K562 (cell line): ENCODE results near the gene MROH8. TPM values are rescaled to one million over a fixed set of nuclear protein-coding genes. Genes with fewer than 3 reads are reported as not detected.

Experiments used
- polyA plus RNA-seq, 8 experiments: library from polyadenylated mRNA; depleted of rRNA in 4 of 8; stranded (reverse) in 5 of 8; unstranded in 3 of 8; fragments of >200 nt; fragmentation: Nextera tagmentation in 2 of 8; fragmentation: Illumina TruSeq in 1 of 8; extraction: Ambion mirVana in 2 of 8; extraction: Trizol in 1 of 8; gene quantifications; 2 replicates each; pipeline versions ENCODE4 v1.2.1 to v1.2.3, GENCODE V29; 2011 to 2014; ENCODE audit warnings: inconsistent platforms in 1 of 8, missing spikeins in 1 of 8
- total RNA-seq, 7 experiments: library from RNA; depleted of rRNA in 6 of 7; stranded (reverse); fragments of >200 nt in 6 of 7; fragmentation: Illumina TruSeq in 2 of 7; extraction: Trizol in 2 of 7; gene quantifications; 2 replicates each; pipeline versions ENCODE4 v1.2.1 to v1.2.3, GENCODE V29; 2011 to 2021; ENCODE audit warnings: low replicate concordance in 1 of 7

MROH8 gene
- total and polyA plus RNA-seq, 9 of the 15 experiments (the other 6 are each of a cell fraction or from before 2014, with no cell fraction given): 0.21 to 1.5 (median 0.78) TPM

Other genes starting within 250 kb of the MROH8 start
- 12.6 and 13.9 TPM in 2 replicates for gene SAMHD1, start 227.8 kb downstream of the MROH8 start, total RNA-seq (2014; rRNA removed)
- 19.4 and 20.4 TPM in 2 replicates for gene SAMHD1, start 227.8 kb downstream of the MROH8 start, total RNA-seq (2014; rRNA removed; fragmentation: Illumina TruSeq; extraction: Trizol)
- 14.8 and 17.4 TPM in 2 replicates for gene SAMHD1, start 227.8 kb downstream of the MROH8 start, total RNA-seq (2015; rRNA removed; fragmentation: Illumina TruSeq; extraction: Trizol)
- 14.7 and 18.2 TPM in 2 replicates for gene SAMHD1, start 227.8 kb downstream of the MROH8 start, total RNA-seq (2021)
- gene SAMHD1, start 227.8 kb downstream of the MROH8 start, polyA plus RNA-seq (2011; rRNA removed): 9.8 and 17.6 TPM in 2 replicates
- gene SAMHD1, start 227.8 kb downstream of the MROH8 start, polyA plus RNA-seq (2014; fragmentation: Illumina TruSeq; extraction: Trizol): 16.1 and 18.9 TPM in 2 replicates
- gene SAMHD1, start 227.8 kb downstream of the MROH8 start, polyA plus RNA-seq (2014; fragmentation: Nextera tagmentation; extraction: Ambion mirVana): 10 to 100 TPM in 1 of 2 experiments, 1 to 10 TPM in 1; 6.8 to 14.8 TPM
- gene SAMHD1, start 227.8 kb downstream of the MROH8 start, polyA plus RNA-seq (2014; rRNA removed): 9.2 and 10.0 TPM in 2 replicates
- gene RBL1, start 83.6 kb downstream of the MROH8 start, total RNA-seq (2014; rRNA removed): 14.8 and 69.6 TPM in 2 replicates
- 25.9 and 30.5 TPM in 2 replicates for gene RBL1, start 83.6 kb downstream of the MROH8 start, total RNA-seq (2014; rRNA removed; fragmentation: Illumina TruSeq; extraction: Trizol)
- 19.9 and 21.2 TPM in 2 replicates for gene RBL1, start 83.6 kb downstream of the MROH8 start, total RNA-seq (2015; rRNA removed; fragmentation: Illumina TruSeq; extraction: Trizol)
- 23.0 and 25.6 TPM in 2 replicates for gene RBL1, start 83.6 kb downstream of the MROH8 start, total RNA-seq (2021)
- gene RBL1, start 83.6 kb downstream of the MROH8 start, polyA plus RNA-seq (2011; rRNA removed): 11.1 and 15.6 TPM in 2 replicates
- gene RBL1, start 83.6 kb downstream of the MROH8 start, polyA plus RNA-seq (2014; fragmentation: Illumina TruSeq; extraction: Trizol): 17.5 and 20.5 TPM in 2 replicates
- gene RBL1, start 83.6 kb downstream of the MROH8 start, polyA plus RNA-seq (2014; fragmentation: Nextera tagmentation; extraction: Ambion mirVana): 1 to 10 TPM; 4.0 to 4.3 TPM
- gene RBL1, start 83.6 kb downstream of the MROH8 start, polyA plus RNA-seq (2014; rRNA removed): 9.5 and 11.1 TPM in 2 replicates
- gene RPN2, start 218 bp downstream of the MROH8 start, total RNA-seq (2014; rRNA removed): 168 and 219 TPM in 2 replicates
- gene RPN2, start 218 bp downstream of the MROH8 start, total RNA-seq (2014; rRNA removed; fragmentation: Illumina TruSeq; extraction: Trizol): 255 and 266 TPM in 2 replicates
- gene RPN2, start 218 bp downstream of the MROH8 start, total RNA-seq (2015; rRNA removed; fragmentation: Illumina TruSeq; extraction: Trizol): 334 and 390 TPM in 2 replicates
- 235 and 236 TPM in 2 replicates for gene RPN2, start 218 bp downstream of the MROH8 start, total RNA-seq (2021)
- 421 and 458 TPM in 2 replicates for gene RPN2, start 218 bp downstream of the MROH8 start, polyA plus RNA-seq (2011; rRNA removed)
- gene RPN2, start 218 bp downstream of the MROH8 start, polyA plus RNA-seq (2014; fragmentation: Illumina TruSeq; extraction: Trizol): 325 TPM in 2 replicates
- 100 to 1,000 TPM; 487 to 548 TPM for gene RPN2, start 218 bp downstream of the MROH8 start, polyA plus RNA-seq (2014; fragmentation: Nextera tagmentation; extraction: Ambion mirVana)
- 186 and 201 TPM in 2 replicates for gene RPN2, start 218 bp downstream of the MROH8 start, polyA plus RNA-seq (2014; rRNA removed)
- not detected in 2 replicates for gene GHRH, start 82.3 kb upstream of the MROH8 start, total RNA-seq (2014; rRNA removed)
- gene GHRH, start 82.3 kb upstream of the MROH8 start, total RNA-seq (2014; rRNA removed; fragmentation: Illumina TruSeq; extraction: Trizol): not detected in 2 replicates
- gene GHRH, start 82.3 kb upstream of the MROH8 start, total RNA-seq (2015; rRNA removed; fragmentation: Illumina TruSeq; extraction: Trizol): not detected in 2 replicates
- gene GHRH, start 82.3 kb upstream of the MROH8 start, total RNA-seq (2021): not detected in 2 replicates
- not detected in 2 replicates for gene GHRH, start 82.3 kb upstream of the MROH8 start, polyA plus RNA-seq (2011; rRNA removed)
- gene GHRH, start 82.3 kb upstream of the MROH8 start, polyA plus RNA-seq (2014; fragmentation: Illumina TruSeq; extraction: Trizol): not detected in 2 replicates
- gene GHRH, start 82.3 kb upstream of the MROH8 start, polyA plus RNA-seq (2014; fragmentation: Nextera tagmentation; extraction: Ambion mirVana): not detected
- gene GHRH, start 82.3 kb upstream of the MROH8 start, polyA plus RNA-seq (2014; rRNA removed): not detected in 2 replicates
- gene MANBAL, start 110.1 kb upstream of the MROH8 start, total RNA-seq (2014; rRNA removed): 9.2 and 15.5 TPM in 2 replicates
- 10.4 and 12.3 TPM in 2 replicates for gene MANBAL, start 110.1 kb upstream of the MROH8 start, total RNA-seq (2014; rRNA removed; fragmentation: Illumina TruSeq; extraction: Trizol)
- 14.1 and 16.3 TPM in 2 replicates for gene MANBAL, start 110.1 kb upstream of the MROH8 start, total RNA-seq (2015; rRNA removed; fragmentation: Illumina TruSeq; extraction: Trizol)
- 15.3 and 16.7 TPM in 2 replicates for gene MANBAL, start 110.1 kb upstream of the MROH8 start, total RNA-seq (2021)
- 30.0 and 35.0 TPM in 2 replicates for gene MANBAL, start 110.1 kb upstream of the MROH8 start, polyA plus RNA-seq (2011; rRNA removed)
- gene MANBAL, start 110.1 kb upstream of the MROH8 start, polyA plus RNA-seq (2014; fragmentation: Illumina TruSeq; extraction: Trizol): 27.9 and 31.6 TPM in 2 replicates
- 10 to 100 TPM; 17.4 to 17.8 TPM for gene MANBAL, start 110.1 kb upstream of the MROH8 start, polyA plus RNA-seq (2014; fragmentation: Nextera tagmentation; extraction: Ambion mirVana)
- gene MANBAL, start 110.1 kb upstream of the MROH8 start, polyA plus RNA-seq (2014; rRNA removed): 24.8 and 25.3 TPM in 2 replicates
- 2.0 and 4.7 TPM in 2 replicates for gene SRC, start 166.6 kb upstream of the MROH8 start, total RNA-seq (2014; rRNA removed)
- 1.4 and 1.9 TPM in 2 replicates for gene SRC, start 166.6 kb upstream of the MROH8 start, total RNA-seq (2014; rRNA removed; fragmentation: Illumina TruSeq; extraction: Trizol)
- 2.9 and 3.1 TPM in 2 replicates for gene SRC, start 166.6 kb upstream of the MROH8 start, total RNA-seq (2015; rRNA removed; fragmentation: Illumina TruSeq; extraction: Trizol)
- 7.0 and 7.7 TPM in 2 replicates for gene SRC, start 166.6 kb upstream of the MROH8 start, total RNA-seq (2021)
- 8.0 and 8.5 TPM in 2 replicates for gene SRC, start 166.6 kb upstream of the MROH8 start, polyA plus RNA-seq (2011; rRNA removed)
- 5.4 and 8.3 TPM in 2 replicates for gene SRC, start 166.6 kb upstream of the MROH8 start, polyA plus RNA-seq (2014; fragmentation: Illumina TruSeq; extraction: Trizol)
- gene SRC, start 166.6 kb upstream of the MROH8 start, polyA plus RNA-seq (2014; fragmentation: Nextera tagmentation; extraction: Ambion mirVana): under 1 TPM; 0.06 to 0.14 TPM
- gene SRC, start 166.6 kb upstream of the MROH8 start, polyA plus RNA-seq (2014; rRNA removed): 4.8 and 5.2 TPM in 2 replicates